Liver (tissue), 9 donors: ENCODE data around the gene DGKB. TPM values are rescaled to one million over a fixed set of nuclear protein-coding genes. Genes with fewer than 3 reads are reported as not detected.

Source experiments
- DNase-seq: peaks from one replicate; pipeline ENCODE4 v3.0.0-alpha.2; 2017; ENCODE audit warnings: low spot score
- H3K27ac ChIP-seq, 2 donors: one replicate each; pipeline ENCODE4 v1.7.0; 2013; ENCODE audit warnings: inconsistent platforms in 2 of 2, low read length in 2 of 2, control low read depth in 1 of 2, low read depth in 1 of 2, mild to moderate bottlenecking in 1 of 2
- H3K27me3 ChIP-seq, 4 donors: one replicate each; pipeline versions ENCODE4 v1.6.1 to v1.7.0; 2013; ENCODE audit warnings: low read length in 3 of 4, inconsistent platforms in 1 of 4, mild to moderate bottlenecking in 1 of 4, moderate library complexity in 1 of 4; ENCODE audit not compliant: control insufficient read depth in 4 of 4, insufficient read depth in 4 of 4
- H3K36me3 ChIP-seq, 4 donors: one replicate each; pipeline versions ENCODE4 v1.6.1 to v1.7.0; 2013; ENCODE audit warnings: low read length in 3 of 4, mild to moderate bottlenecking in 3 of 4, low read depth in 1 of 4, moderate library complexity in 1 of 4; ENCODE audit not compliant: control insufficient read depth in 4 of 4, insufficient read depth in 3 of 4
- H3K4me1 ChIP-seq, 4 donors: one replicate each; pipeline versions ENCODE4 v1.6.1 to v1.7.0; 2013; ENCODE audit warnings: low read length in 3 of 4, mild to moderate bottlenecking in 3 of 4, moderate library complexity in 1 of 4; ENCODE audit not compliant: control insufficient read depth in 4 of 4, insufficient read depth in 4 of 4
- H3K4me3 ChIP-seq, 3 donors: one replicate each; pipeline versions ENCODE4 v1.6.1 to v1.7.0; 2013; ENCODE audit warnings: low read length in 3 of 3, control low read depth in 1 of 3, low read depth in 1 of 3, mild to moderate bottlenecking in 1 of 3
- H3K9ac ChIP-seq, 2 donors: one replicate each; pipeline ENCODE4 v1.7.0; 2013; ENCODE audit warnings: low read length in 2 of 2, mild to moderate bottlenecking in 2 of 2, moderate library complexity in 2 of 2, control low read depth in 1 of 2, low read depth in 1 of 2
- H3K9me3 ChIP-seq, 4 donors: one replicate each; pipeline versions ENCODE4 v1.6.1 to v1.7.0; 2013; ENCODE audit warnings: low read length in 3 of 4; ENCODE audit not compliant: control insufficient read depth in 4 of 4
- ATF3 ChIP-seq: IDR thresholded peaks from 2 replicates; pipeline ENCODE4 v1.6.1; 2016; ENCODE audit warnings: antibody characterized with exemption
- CTCF ChIP-seq: fragments of 150-350 bp; IDR thresholded peaks from 2 replicates; pipeline ENCODE4 v1.5.1; 2017; ENCODE audit warnings: improper control_type of control experiment, low read depth, low read length; ENCODE audit not compliant: missing input control
- EGR1 ChIP-seq, 2 donors: IDR thresholded peaks; 2 replicates each; pipeline ENCODE4 v1.6.1; 2016 to 2018; ENCODE audit warnings: antibody characterized with exemption in 2 of 2, low read depth in 2 of 2
- FOXA1 ChIP-seq: IDR thresholded peaks from 2 replicates; pipeline ENCODE4 v1.6.1; 2016; ENCODE audit warnings: antibody characterized with exemption
- FOXA2 ChIP-seq: IDR thresholded peaks from 2 replicates; pipeline ENCODE4 v1.6.1; 2016; ENCODE audit warnings: antibody characterized with exemption
- GABPA ChIP-seq, 2 donors: IDR thresholded peaks in 1 of 2; conservative IDR thresholded peaks in 1 of 2; 2 replicates each; pipeline ENCODE4 v1.6.1; 2016; ENCODE audit warnings: antibody characterized with exemption in 2 of 2, mild to moderate bottlenecking in 1 of 2, moderate library complexity in 1 of 2
- HNF4A ChIP-seq, 2 donors: conservative IDR thresholded peaks; 2 replicates each; pipeline ENCODE4 v1.6.1; 2016; ENCODE audit warnings: antibody characterized with exemption in 2 of 2, mild to moderate bottlenecking in 2 of 2
- HNF4G ChIP-seq: IDR thresholded peaks from 2 replicates; pipeline ENCODE4 v1.6.1; 2016; ENCODE audit warnings: antibody characterized with exemption
- JUND ChIP-seq, 2 donors: IDR thresholded peaks; 2 replicates each; pipeline ENCODE4 v1.6.1; 2016; ENCODE audit warnings: antibody characterized with exemption in 2 of 2
- MAX ChIP-seq: IDR thresholded peaks from 2 replicates; pipeline ENCODE4 v1.6.1; 2016; ENCODE audit warnings: antibody characterized with exemption
- NR2F2 ChIP-seq: IDR thresholded peaks from 2 replicates; pipeline ENCODE4 v1.6.1; 2016; ENCODE audit warnings: antibody characterized with exemption
- RAD21 ChIP-seq, 2 donors: IDR thresholded peaks; 2 replicates each; pipeline ENCODE4 v1.6.1; 2016; ENCODE audit warnings: antibody characterized with exemption in 2 of 2, mild to moderate bottlenecking in 2 of 2
- REST ChIP-seq: IDR thresholded peaks from 2 replicates; pipeline ENCODE4 v1.6.1; 2016; ENCODE audit warnings: antibody characterized with exemption, mild to moderate bottlenecking
- RXRA ChIP-seq, 2 donors: IDR thresholded peaks; 2 replicates each; pipeline ENCODE4 v1.6.1; 2017 to 2018; ENCODE audit warnings: antibody characterized with exemption in 2 of 2, mild to moderate bottlenecking in 1 of 2
- SP1 ChIP-seq: IDR thresholded peaks from 2 replicates; pipeline ENCODE4 v1.6.1; 2018; ENCODE audit warnings: antibody characterized with exemption, mild to moderate bottlenecking
- TAF1 ChIP-seq: conservative IDR thresholded peaks from 2 replicates; pipeline ENCODE4 v1.6.1; 2016; ENCODE audit warnings: antibody characterized with exemption, mild to moderate bottlenecking
- YY1 ChIP-seq: IDR thresholded peaks from 2 replicates; pipeline ENCODE4 v1.6.1; 2016; ENCODE audit warnings: antibody characterized with exemption, mild to moderate bottlenecking
- ZBTB33 ChIP-seq: IDR thresholded peaks from 2 replicates; pipeline ENCODE4 v1.6.1; 2016; ENCODE audit warnings: antibody characterized with exemption
- WGBS: extraction: QIAGEN DNeasy Blood & Tissue Kit; methylation state at CpG from one replicate; pipeline ENCODE4 v1.1.7; 2013; 5-methylcytosine and 5-hydroxymethylcytosine counted together
- polyA plus RNA-seq, 2 donors: library from polyadenylated mRNA; stranded (reverse) in 1 of 2; unstranded in 1 of 2; fragments of 200-250 nt in 1 of 2; fragments of >200 nt in 1 of 2; fragmentation: Nextera tagmentation in 1 of 2; extraction: Ambion mirVana in 1 of 2; gene quantifications; one replicate each; pipeline versions ENCODE4 v1.2.1 to v1.2.3, GENCODE V29; 2013 to 2015
- total RNA-seq, 2 donors: library from RNA; depleted of rRNA; stranded (reverse); fragments of >200 nt; gene quantifications; one replicate each; pipeline ENCODE4 v1.2.3, GENCODE V29; 2014
- donor health status: healthy.
- donor health status: healthy.
- donor health status: healthy.
- donor health status: healthy.
- donor health status: healthy.

The DGKB gene
- total and polyA plus RNA-seq, 4 donors = 0.09 to 0.42 TPM; not detected in 2

- H3K9ac ChIP-seq = no peak overlapping the region
- H3K27ac ChIP-seq = no peak overlapping the region
- H3K27me3 ChIP-seq = no peaks in the 10 kb centered on the region
- H3K4me3 ChIP-seq = no peak overlapping the region
- no peak for DNase-seq
- H3K4me1 ChIP-seq = peaks cover 0 to 1% (median 0%) of the 10 kb centered on the region in 4 donors
- H3K9me3 ChIP-seq = no peaks in the 10 kb centered on the region
- H3K36me3 ChIP-seq = no peaks in the 10 kb centered on the region
- no peak for TF ChIP-seq NR2F2
- no peak for TF ChIP-seq HNF4G
- no peak for TF ChIP-seq FOXA1
- no peak for TF ChIP-seq HNF4A (conservative IDR thresholded peaks at IDR 0.05)
These were observed 593.1 kb downstream of the DGKB start for GRCh38 chr7:14309432-14309831.

GRCh38 chr7:14305233-14305866 lies 597.2 kb downstream of the DGKB start:
- peaks cover 0 to 1% (median 0%) of the 10 kb centered on the region in 4 donors for H3K4me1 ChIP-seq
- H3K4me3 ChIP-seq = no peak overlapping the region
- H3K27me3 ChIP-seq = no peaks in the 10 kb centered on the region
- H3K9me3 ChIP-seq = no peaks in the 10 kb centered on the region
- no peaks in the 10 kb centered on the region for H3K36me3 ChIP-seq
- no peak overlapping the region for H3K27ac ChIP-seq
- H3K9ac ChIP-seq = no peak overlapping the region
- WGBS = 66% methylated on average over 4 of the region's 4 CpGs
- TF ChIP-seq HNF4G (no peak), TAF1 (no peak), SP1 (no peak), FOXA1 (no peak), CTCF (no peak), HNF4A (conservative IDR thresholded peaks at IDR 0.05) (no peak), FOXA2 (no peak), ATF3 (no peak), GABPA (IDR thresholded peaks at IDR 0.05 in 1 of 2, conservative IDR thresholded peaks at IDR 0.05 in 1 of 2) (no peak), YY1 (no peak), MAX (no peak), ZBTB33 (no peak), EGR1 (IDR thresholded peaks at IDR 0.05; ENCODE audit: low read depth in 2 of 2) (no peak), REST (no peak), JUND (IDR thresholded peaks at IDR 0.05) (no peak), NR2F2 (no peak), RXRA (IDR thresholded peaks at IDR 0.05) (no peak), RAD21 (IDR thresholded peaks at IDR 0.05) (no peak)
- DNase-seq = no peak
